ENCODE data around the gene SKP1.
"Not testable (repeated sequence)": the region's sequence is repeated elsewhere in the genome, so short reads cannot be mapped to it uniquely, and the experiment has no call there.

Gene SKP1

GRCh38 chr5:134176511-134177368 is at the start of gene SKP1:
TSS of gene SKP1 (minus strand) at chr5:134176950. CDS start at chr5:134174022, 2,928 bp downstream.
- Histone ChIP-seq H3K27me3 (no peaks in the 10 kb centered on the region), H4K20me1 (peaks cover 49% of the 10 kb centered on the region), H3K4me1 (peaks cover 30% of the 10 kb centered on the region), H3K4me3 (peak within 1 kb of the TSS; percentile 95), H3K4me2 (peak within 1 kb of the TSS; percentile 96), H3K36me3 (peaks cover 21% of the 10 kb centered on the region), H3K9me3 (no peaks in the 10 kb centered on the region), H3K27ac (peak within 1 kb of the TSS; percentile 100), H3K9ac (peak within 1 kb of the TSS; percentile 100)
- no peak for TF ChIP-seq Cebpa-rat (IDR thresholded peaks at IDR 0.05)

- no peak for TF ChIP-seq Cebpa-rat (IDR thresholded peaks at IDR 0.05)
- peak within 1 kb of the TSS; percentile 91 for H3K4me2 ChIP-seq
- H4K20me1 ChIP-seq = peaks cover 49% of the 10 kb centered on the region
- H3K9ac ChIP-seq = peak within 1 kb of the TSS; percentile 99
- no peaks in the 10 kb centered on the region for H3K27me3 ChIP-seq
- H3K4me3 ChIP-seq = peak within 1 kb of the TSS; percentile 99
- no peaks in the 10 kb centered on the region for H3K9me3 ChIP-seq
- H3K36me3 ChIP-seq = peaks cover 12% of the 10 kb centered on the region
- peak within 1 kb of the TSS; percentile 99 for H3K27ac ChIP-seq
- H3K4me1 ChIP-seq = peaks cover 33% of the 10 kb centered on the region
These were observed 49.2 kb upstream of the SKP1 start, which contains the start of gene PPP2CA for GRCh38 chr5:134225780-134226440. TSS of gene PPP2CA (minus strand) at chr5:134226073. CDS start at chr5:134225861, 212 bp downstream.

DNA sequence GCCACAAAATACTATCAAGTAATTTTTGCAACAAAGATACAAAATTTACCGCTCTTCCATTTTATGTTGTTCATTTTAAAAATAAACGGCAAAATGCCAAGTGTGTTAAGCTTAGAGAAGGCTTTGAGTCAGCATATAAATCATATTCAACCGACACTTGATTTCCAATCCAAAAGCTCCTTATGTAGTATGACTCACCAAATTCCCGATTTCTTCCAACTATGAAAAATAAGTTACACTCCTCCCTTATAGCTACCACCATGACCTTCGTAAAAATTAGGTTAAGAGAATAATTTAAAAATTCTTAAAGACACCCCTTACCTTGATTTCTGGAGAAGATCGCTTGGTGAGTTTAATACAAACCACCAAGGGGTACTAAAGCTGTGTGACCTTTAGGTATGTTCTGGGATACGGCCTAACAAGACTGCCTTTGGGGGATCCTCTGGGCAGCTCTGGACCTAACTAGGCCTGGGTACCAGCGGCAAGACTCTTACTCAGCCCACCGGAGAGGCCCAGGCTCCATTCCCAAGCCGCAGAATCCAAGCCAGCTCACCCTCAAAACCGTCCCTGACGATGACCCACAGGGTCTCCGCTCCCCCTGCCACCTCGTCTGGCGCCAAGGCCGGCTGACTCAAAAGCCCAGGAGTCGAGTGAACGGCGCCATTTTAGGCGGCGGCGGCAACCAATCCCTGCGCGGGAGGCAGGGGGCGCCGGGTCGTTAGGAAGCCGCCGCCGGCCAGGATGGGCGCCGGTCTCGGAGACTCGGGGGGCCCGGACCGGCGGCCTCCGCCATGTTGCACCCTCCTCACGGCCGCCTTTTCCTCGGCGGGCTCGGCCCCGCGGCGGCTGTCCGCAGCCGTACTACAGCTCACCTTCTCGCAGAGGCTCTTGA is 48.4 kb upstream of the SKP1 start:
- Histone ChIP-seq H4K20me1 (peaks cover 56% of the 10 kb centered on the region), H3K4me2 (peak overlapping the region; percentile 91), H3K27ac (peak overlapping the region; percentile 99), H3K4me1 (peaks cover 33% of the 10 kb centered on the region), H3K36me3 (peaks cover 20% of the 10 kb centered on the region), H3K9ac (peak overlapping the region; percentile 99), H3K9me3 (no peaks in the 10 kb centered on the region), H3K4me3 (peak overlapping the region; percentile 99), H3K27me3 (no peaks in the 10 kb centered on the region)
- no peak for TF ChIP-seq Cebpa-rat (IDR thresholded peaks at IDR 0.05)

- no peaks in the 10 kb centered on the region for H3K27me3 ChIP-seq
- 0 out of 2 replicates have a peak, but pooled peaks cover 3% of the 10 kb centered on the region for H3K9me3 ChIP-seq
- TF ChIP-seq Cebpa-rat (IDR thresholded peaks at IDR 0.05) = no peak
- peaks cover 33% of the 10 kb centered on the region for H3K4me1 ChIP-seq
- H3K36me3 ChIP-seq = peaks cover 35% of the 10 kb centered on the region
- peak overlapping the region; percentile 99; the same call in 1 of the 2 replicates for H3K9ac ChIP-seq
- peak overlapping the region; percentile 99 for H3K4me3 ChIP-seq
- H4K20me1 ChIP-seq = peaks cover 71% of the 10 kb centered on the region
- H3K4me2 ChIP-seq = peak overlapping the region; percentile 91
- H3K27ac ChIP-seq = no peak overlapping the region
These were observed 46.9 kb upstream of the SKP1 start for GRCh38 chr5:134223406-134224248.

DNA sequence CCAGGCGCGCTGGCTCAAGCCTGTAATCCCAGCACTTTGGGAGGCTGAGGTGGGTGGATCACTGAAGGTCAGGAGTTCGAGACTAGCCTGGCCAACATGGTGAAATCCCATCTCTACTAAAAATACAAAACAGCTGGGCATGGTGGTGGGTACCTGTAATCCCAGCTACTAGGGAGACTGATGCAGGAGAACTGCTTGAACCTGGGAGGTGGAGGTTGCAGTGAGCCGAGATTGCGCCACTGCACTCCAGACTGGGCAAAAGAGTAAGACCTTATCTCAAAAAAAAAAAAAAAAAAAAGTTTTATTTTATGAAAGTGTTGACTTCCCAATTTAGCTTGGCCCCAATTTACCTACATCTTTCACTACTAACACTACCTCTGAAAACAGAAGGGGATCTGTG is 44.9 kb upstream of the SKP1 start:
- peaks cover 15% of the 10 kb centered on the region for H3K9me3 ChIP-seq
- not testable (repeated sequence) for H3K4me3 ChIP-seq, H3K27me3 ChIP-seq, H3K27ac ChIP-seq, H3K4me2 ChIP-seq, H3K9ac ChIP-seq
- peaks cover 91% of the 10 kb centered on the region for H4K20me1 ChIP-seq
- peaks cover 25% of the 10 kb centered on the region for H3K4me1 ChIP-seq
- H3K36me3 ChIP-seq = peaks cover 54% of the 10 kb centered on the region

- H3K27ac ChIP-seq = no peak overlapping the region
These were observed 39.0 kb upstream of the SKP1 start for GRCh38 chr5:134215757-134216156.

GRCh38 chr5:134211263-134212031 is 34.7 kb upstream of the SKP1 start:
- not testable (repeated sequence) for H3K27ac ChIP-seq, H3K4me3 ChIP-seq, H3K4me1 ChIP-seq, H3K9ac ChIP-seq, H3K27me3 ChIP-seq, H3K4me2 ChIP-seq
- Histone ChIP-seq H3K36me3 (peaks cover 65% of the 10 kb centered on the region), H4K20me1 (peaks cover 96% of the 10 kb centered on the region), H3K9me3 (peaks cover 41% of the 10 kb centered on the region)

More at GRCh38 chr5:134215757-134216156, 39.0 kb upstream of the SKP1 start:
- Histone ChIP-seq H3K4me3 (no peak overlapping the region), H3K9me3 (peaks cover 58% of the 10 kb centered on the region), H3K36me3 (peaks cover 91% of the 10 kb centered on the region), H3K4me1 (no peaks in the 10 kb centered on the region), H3K27me3 (no peaks in the 10 kb centered on the region), H3K9ac (no peak overlapping the region), H3K4me2 (no peak overlapping the region), H4K20me1 (peaks cover 96% of the 10 kb centered on the region)
- no peak for TF ChIP-seq Cebpa-rat (IDR thresholded peaks at IDR 0.05)

- peaks cover 24% of the 10 kb centered on the region for H3K9me3 ChIP-seq
- no peak overlapping the region for H3K4me3 ChIP-seq
- H3K27me3 ChIP-seq = no peaks in the 10 kb centered on the region
- H4K20me1 ChIP-seq = peaks cover 96% of the 10 kb centered on the region
- H3K9ac ChIP-seq = no peak overlapping the region
- H3K4me2 ChIP-seq = no peak overlapping the region
- no peak for TF ChIP-seq Cebpa-rat (IDR thresholded peaks at IDR 0.05)
- no peaks in the 10 kb centered on the region for H3K4me1 ChIP-seq
- H3K36me3 ChIP-seq = peaks cover 66% of the 10 kb centered on the region
- H3K27ac ChIP-seq = no peak overlapping the region
These were observed 32.9 kb upstream of the SKP1 start for GRCh38 chr5:134209477-134210245.
